Measurements from ENCODE around the gene NRAP. TPM values are rescaled to one million over a fixed set of nuclear protein-coding genes. Genes with fewer than 3 reads are reported as not detected.

NRAP gene
- total RNA-seq, 1 donor from 2014 or later, result not detected

- no peak for DNase-seq (ENCODE audit: low read depth in 2 of 2)
Measured at GRCh38 chr10:113561214-113561613, 102.6 kb downstream of the NRAP start.

DNA sequence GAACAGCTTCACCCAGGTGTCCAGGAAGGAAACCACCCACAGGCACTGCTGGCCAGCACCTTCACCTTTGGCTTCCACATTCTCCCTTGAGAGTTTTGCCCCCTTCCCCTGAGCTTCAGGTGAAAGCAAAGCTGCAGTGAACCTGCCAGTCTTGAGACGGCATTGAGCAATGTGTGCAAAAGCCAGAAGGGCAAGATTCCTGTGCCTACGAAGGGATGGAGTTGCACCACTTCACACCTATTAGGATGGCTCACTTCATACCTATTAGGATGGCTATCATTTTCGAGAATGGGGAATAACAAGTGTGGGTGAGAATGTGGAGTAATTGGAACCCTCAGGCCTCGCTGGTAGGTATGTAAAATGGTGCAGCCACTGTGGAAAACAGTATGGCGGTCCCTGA, 103.8 kb downstream of the NRAP start:
- DNase-seq (ENCODE audit: low read depth in 2 of 2), result no peak

- DNase-seq (ENCODE audit: low read depth in 2 of 2), result peak in 1 of 2 donors; percentile 6
Measured at GRCh38 chr10:113557903-113558321, 105.9 kb downstream of the NRAP start.

GRCh38 chr10:113557424-113557862, 106.4 kb downstream of the NRAP start:
- peak; percentile 84 to 93 for DNase-seq (ENCODE audit: low read depth in 2 of 2)

GRCh38 chr10:113555751-113556150, 108.1 kb downstream of the NRAP start:
- no peak for DNase-seq (ENCODE audit: low read depth in 2 of 2)

DNA sequence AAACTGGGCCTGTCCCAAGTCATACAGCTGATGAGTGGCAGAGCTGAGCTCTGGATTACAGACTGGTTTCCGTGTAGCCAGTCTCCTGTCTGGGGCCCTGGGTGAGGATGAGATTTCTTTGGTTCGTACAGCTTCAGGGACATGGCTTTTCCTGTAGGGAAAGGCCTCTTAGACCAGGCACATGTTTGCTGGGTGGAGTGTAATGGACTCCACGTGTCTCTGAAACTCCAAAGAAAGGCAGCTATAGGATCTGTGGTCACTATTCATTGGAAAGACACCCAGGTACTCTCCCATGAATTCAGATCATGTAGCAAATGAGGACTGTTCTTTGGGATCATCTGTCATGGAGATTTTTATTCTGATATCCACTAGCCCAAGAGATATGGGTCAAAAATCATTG, 108.6 kb downstream of the NRAP start:
- no peak for DNase-seq (ENCODE audit: low read depth in 2 of 2)

GRCh38 chr10:113554214-113554613, 109.6 kb downstream of the NRAP start:
- peak in 1 of 2 donors; percentile 80 for DNase-seq (ENCODE audit: low read depth in 2 of 2)

DNA sequence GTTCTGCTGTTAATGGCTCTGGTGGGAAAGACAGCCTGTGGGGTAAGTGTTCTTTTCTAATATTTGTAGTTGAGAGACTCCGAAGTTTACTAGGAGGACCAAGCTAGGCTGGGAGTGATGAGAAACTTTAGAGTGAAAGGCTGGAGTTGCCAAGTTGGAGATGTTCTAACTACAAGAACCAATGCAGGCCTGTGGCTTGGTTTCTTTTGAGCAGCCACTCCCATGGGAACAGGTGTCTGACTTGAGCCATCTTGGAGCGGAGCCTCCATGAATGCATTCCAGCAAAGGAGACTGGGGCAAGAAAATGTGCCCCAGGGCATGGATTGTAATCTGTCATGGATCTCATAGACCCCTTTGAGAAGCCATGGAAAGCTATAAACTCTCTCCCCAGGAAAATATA, 110.7 kb downstream of the NRAP start:
- no peak for DNase-seq (ENCODE audit: low read depth in 2 of 2)

- DNase-seq (ENCODE audit: low read depth in 2 of 2), result peak; percentile 12 to 31
Measured at GRCh38 chr10:113552701-113553100, 111.1 kb downstream of the NRAP start, which contains the start of gene HABP2. HABP2 (plus strand) TSS chr10:113553053; CDS start chr10:113553122, 69 bp downstream.

DNA sequence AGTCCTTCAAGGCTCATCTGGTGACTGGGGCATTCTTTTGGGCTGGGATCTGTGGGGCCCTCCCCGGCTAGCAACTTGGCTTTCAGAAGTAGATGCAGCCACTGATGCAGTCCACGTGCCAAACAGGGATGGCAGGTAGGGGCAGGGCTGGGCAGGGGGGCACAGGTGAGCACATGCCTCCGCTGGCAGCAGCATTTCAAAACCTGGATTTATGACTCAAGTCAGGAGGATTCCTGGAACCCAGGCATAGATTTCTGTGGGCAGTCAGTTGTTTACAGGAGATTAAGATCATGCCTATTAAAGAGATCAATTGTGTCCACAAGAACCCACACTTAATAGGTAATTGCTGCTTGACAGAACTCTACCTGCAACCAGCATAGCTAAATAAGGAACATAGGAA, 111.8 kb downstream of the NRAP start:
- no peak for DNase-seq (ENCODE audit: low read depth in 2 of 2)

- peak; percentile 91 to 96 for DNase-seq (ENCODE audit: low read depth in 2 of 2)
Measured at GRCh38 chr10:113550365-113550764, 113.5 kb downstream of the NRAP start.

DNA sequence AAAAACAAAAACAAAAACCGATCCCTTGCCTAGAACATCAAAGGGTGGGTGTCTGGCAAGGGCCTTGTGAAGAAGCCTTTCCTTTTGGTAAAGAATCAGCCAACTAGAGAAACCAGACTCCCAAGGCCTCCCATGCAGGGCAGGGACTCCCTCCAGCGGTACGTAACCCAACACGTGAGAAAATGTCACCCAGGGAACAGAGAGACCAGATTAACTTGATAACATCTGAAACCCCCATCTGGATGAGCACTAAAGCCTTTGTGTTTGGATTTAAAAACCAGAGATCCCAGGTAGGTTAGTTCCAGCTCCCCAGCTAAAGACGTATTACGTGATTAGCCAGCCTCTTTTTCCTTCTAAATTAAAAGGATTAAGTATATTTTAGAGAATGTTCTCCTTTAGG, 114.0 kb downstream of the NRAP start:
- peak; percentile 6 to 15 for DNase-seq (ENCODE audit: low read depth in 2 of 2)

- no peak for DNase-seq (ENCODE audit: low read depth in 2 of 2)
Measured at GRCh38 chr10:113547426-113547825, 116.4 kb downstream of the NRAP start.

DNA sequence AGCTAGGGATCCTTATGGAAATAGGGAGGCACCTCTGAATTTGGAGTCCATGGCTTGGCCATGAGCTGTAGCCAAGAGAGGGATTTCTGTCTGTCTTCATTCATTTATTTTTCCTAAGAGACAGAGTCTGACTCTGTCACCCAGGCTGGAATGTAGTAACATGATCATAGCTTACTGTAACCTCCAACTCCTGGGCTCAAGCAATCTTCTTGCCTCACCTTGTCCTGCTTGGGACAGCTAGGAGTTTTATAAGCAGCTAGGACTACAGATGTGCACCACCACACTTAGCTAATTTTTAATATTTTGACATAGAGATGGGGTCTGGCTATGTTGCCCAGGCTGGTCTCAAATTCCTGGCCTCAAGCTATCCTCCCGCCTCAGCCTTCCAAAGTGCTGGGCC, 119.4 kb downstream of the NRAP start:
- DNase-seq (ENCODE audit: low read depth in 2 of 2), result no peak

GRCh38 chr10:113543107-113543955, 120.5 kb downstream of the NRAP start:
- DNase-seq (ENCODE audit: low read depth in 2 of 2), result no peak

- DNase-seq (ENCODE audit: low read depth in 2 of 2), result no peak
Measured at GRCh38 chr10:113541549-113541927, 122.3 kb downstream of the NRAP start.

DNA sequence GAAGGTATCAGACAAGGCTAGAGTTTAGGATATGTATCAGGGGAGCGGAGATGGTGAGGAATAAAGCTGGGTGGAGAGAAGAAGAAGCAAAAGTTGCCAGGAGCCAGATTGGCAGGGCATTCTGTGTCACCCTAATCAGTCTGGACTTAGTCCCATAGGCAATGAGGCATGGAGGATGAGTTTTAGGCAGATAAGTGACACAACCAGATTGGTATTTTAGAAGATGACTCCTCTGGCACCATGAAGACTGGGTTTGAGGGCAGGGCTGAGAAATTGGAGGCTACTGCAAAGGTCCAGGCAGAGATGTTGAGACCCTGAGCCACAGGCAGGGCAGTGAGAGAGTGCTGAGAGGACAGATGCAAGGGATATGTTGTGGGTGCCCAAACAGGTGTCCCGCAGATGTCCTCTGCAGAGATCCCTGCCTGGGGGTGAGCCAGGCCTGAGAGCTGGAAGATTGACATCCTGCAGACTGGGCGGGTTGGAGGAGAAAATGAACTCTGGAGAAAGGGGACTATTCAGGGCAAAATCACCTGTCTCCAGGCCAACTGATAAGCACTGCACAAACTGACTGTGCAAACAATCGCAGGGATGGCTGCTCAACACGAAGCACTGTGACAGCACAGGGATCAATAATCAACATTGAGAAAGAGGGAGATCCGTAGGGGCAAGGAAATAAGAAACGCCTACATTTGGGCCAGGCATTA, 122.8 kb downstream of the NRAP start:
- no peak for DNase-seq (ENCODE audit: low read depth in 2 of 2)

- peak in 1 of 2 donors; percentile 57 for DNase-seq (ENCODE audit: low read depth in 2 of 2)
Measured at GRCh38 chr10:113539789-113540188, 124.1 kb downstream of the NRAP start.

Data from lung microvascular endothelial cell (primary cell).